COLO668 (cell line): ENCODE results near the gene RASSF10.

Experiments
- DNase-seq: peaks from one replicate; lab custom pipeline; 2025; ENCODE audit not compliant: unreplicated experiment; lab: John Stamatoyannopoulos, UW

The RASSF10 gene

GRCh38 chr11:12993626-12994025 is 15.5 kb upstream of the RASSF10 start:
- no peak for DNase-seq

GRCh38 chr11:12994476-12994875 is 14.6 kb upstream of the RASSF10 start:
- DNase-seq: no peak

GRCh38 chr11:12995188-12995587 is 13.9 kb upstream of the RASSF10 start:
- DNase-seq: no peak

GRCh38 chr11:12995823-12996222 is 13.3 kb upstream of the RASSF10 start:
- DNase-seq: no peak

- DNase-seq: no peak
These were observed 11.9 kb upstream of the RASSF10 start for GRCh38 chr11:12997168-12997567.

GRCh38 chr11:12998336-12998735 is 10.8 kb upstream of the RASSF10 start:
- DNase-seq: no peak

GRCh38 chr11:12999597-12999996 is 9.5 kb upstream of the RASSF10 start:
- DNase-seq: no peak

- DNase-seq: no peak
These were observed 9.0 kb upstream of the RASSF10 start for GRCh38 chr11:13000116-13000515.

- peak; percentile 54 for DNase-seq
These were observed 8.4 kb upstream of the RASSF10 start for GRCh38 chr11:13000721-13001120.

- no peak for DNase-seq
These were observed 5.2 kb upstream of the RASSF10 start for GRCh38 chr11:13003736-13004493.

GRCh38 chr11:13007182-13008060 is 1.7 kb upstream of the RASSF10 start:
- DNase-seq: no peak

- DNase-seq: peak; percentile 24
These were observed 1.1 kb upstream of the RASSF10 start for GRCh38 chr11:13008061-13008435.

GRCh38 chr11:13009476-13009920 is 382 bp downstream of the RASSF10 start:
- no peak for DNase-seq

- DNase-seq: peak; percentile 88
These were observed 1.0 kb downstream of the RASSF10 start for GRCh38 chr11:13009921-13010748.

- peak; percentile 73 for DNase-seq
These were observed 1.8 kb downstream of the RASSF10 start for GRCh38 chr11:13010749-13011465.

GRCh38 chr11:13011466-13012055 is 2.4 kb downstream of the RASSF10 start:
- DNase-seq: no peak

- no peak for DNase-seq
These were observed 3.0 kb downstream of the RASSF10 start for GRCh38 chr11:13012056-13012661.

GRCh38 chr11:13013054-13013488 is 4.0 kb downstream of the RASSF10 start:
- no peak for DNase-seq

GRCh38 chr11:13015753-13016152 is 6.6 kb downstream of the RASSF10 start:
- no peak for DNase-seq

GRCh38 chr11:13016415-13016814 is 7.3 kb downstream of the RASSF10 start:
- DNase-seq: peak; percentile 35
